ENCODE measurements around the gene SCCPDH.

SCCPDH gene

GRCh38 chr1:246724016-246724730 lies at the start of gene SCCPDH:
SCCPDH (plus strand) TSS chr1:246724409; CDS start chr1:246724423, 14 bp downstream.
- TF ChIP-seq CTCF (IDR thresholded peaks at IDR 0.05; ENCODE audit: low read depth, low read length, missing control alignments): no peak
- peak within 1 kb of the TSS; percentile 93 for H3K4me3 ChIP-seq (ENCODE audit: low read depth, low read length)
- peak; percentile 5 for DNase-seq (ENCODE audit: low read depth)

GRCh38 chr1:246677842-246678241 lies 46.4 kb upstream of the SCCPDH start:
- H3K4me3 ChIP-seq (ENCODE audit: low read depth, low read length): no peak overlapping the region
- no peak for DNase-seq (ENCODE audit: low read depth)
- no peak for TF ChIP-seq CTCF (IDR thresholded peaks at IDR 0.05; ENCODE audit: low read depth, low read length, missing control alignments)

GRCh38 chr1:246678816-246679793 lies 45.1 kb upstream of the SCCPDH start:
- H3K4me3 ChIP-seq (ENCODE audit: low read depth, low read length): no peak overlapping the region
- DNase-seq (ENCODE audit: low read depth): no peak
- no peak for TF ChIP-seq CTCF (IDR thresholded peaks at IDR 0.05; ENCODE audit: low read depth, low read length, missing control alignments)

- DNase-seq (ENCODE audit: low read depth): no peak
- TF ChIP-seq CTCF (IDR thresholded peaks at IDR 0.05; ENCODE audit: low read depth, low read length, missing control alignments): no peak
- H3K4me3 ChIP-seq (ENCODE audit: low read depth, low read length): no peak overlapping the region
These were observed 44.4 kb upstream of the SCCPDH start for GRCh38 chr1:246679794-246680177.

GRCh38 chr1:246680190-246680589 lies 44.0 kb upstream of the SCCPDH start:
- H3K4me3 ChIP-seq (ENCODE audit: low read depth, low read length): no peak overlapping the region
- DNase-seq (ENCODE audit: low read depth): no peak
- TF ChIP-seq CTCF (IDR thresholded peaks at IDR 0.05; ENCODE audit: low read depth, low read length, missing control alignments): no peak

GRCh38 chr1:246680696-246681130 lies 43.5 kb upstream of the SCCPDH start:
- TF ChIP-seq CTCF (IDR thresholded peaks at IDR 0.05; ENCODE audit: low read depth, low read length, missing control alignments): no peak
- no peak for DNase-seq (ENCODE audit: low read depth)
- H3K4me3 ChIP-seq (ENCODE audit: low read depth, low read length): no peak overlapping the region

Measured in GM12864 (cell line).